Stimulated activated CD8-positive, alpha-beta memory T cell treated with anti-CD3 and anti-CD28 coated beads, Interleukin-12 subunit alpha, Interleukin-12 subunit beta, amount 100 ng/mL, for 1 hour (primary cell): ENCODE data around the gene ANKRD18B.
"Not testable (repeated sequence)": the region's sequence is repeated elsewhere in the genome, so short reads cannot be mapped to it uniquely, and the experiment has no call there.

ENCODE experiments used
- DNase-seq: peaks from one replicate; pipeline ENCODE4 v3.0.0-alpha.2; 2020; ENCODE audit warnings: low read depth

ANKRD18B gene

DNA sequence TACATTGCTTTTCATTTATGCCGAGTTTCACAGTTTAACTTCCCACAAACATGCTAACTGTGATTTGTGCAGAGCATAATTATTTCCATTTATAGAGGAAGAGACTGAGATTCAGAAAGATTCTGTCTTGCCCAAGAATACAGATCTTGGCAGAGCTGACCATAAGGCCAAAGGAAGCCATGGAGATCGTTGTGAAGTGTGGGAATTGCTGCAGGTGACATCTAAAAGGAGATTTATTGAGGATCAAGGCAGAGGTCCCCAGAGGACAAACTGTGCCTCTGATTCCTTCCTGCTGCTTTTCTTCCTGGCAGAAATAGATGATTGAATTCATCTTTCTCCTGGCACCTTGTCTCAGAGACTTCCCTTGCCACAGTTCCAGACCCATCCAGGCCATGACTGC is 88.4 kb downstream of the ANKRD18B start:
- not testable (repeated sequence) for DNase-seq

DNA sequence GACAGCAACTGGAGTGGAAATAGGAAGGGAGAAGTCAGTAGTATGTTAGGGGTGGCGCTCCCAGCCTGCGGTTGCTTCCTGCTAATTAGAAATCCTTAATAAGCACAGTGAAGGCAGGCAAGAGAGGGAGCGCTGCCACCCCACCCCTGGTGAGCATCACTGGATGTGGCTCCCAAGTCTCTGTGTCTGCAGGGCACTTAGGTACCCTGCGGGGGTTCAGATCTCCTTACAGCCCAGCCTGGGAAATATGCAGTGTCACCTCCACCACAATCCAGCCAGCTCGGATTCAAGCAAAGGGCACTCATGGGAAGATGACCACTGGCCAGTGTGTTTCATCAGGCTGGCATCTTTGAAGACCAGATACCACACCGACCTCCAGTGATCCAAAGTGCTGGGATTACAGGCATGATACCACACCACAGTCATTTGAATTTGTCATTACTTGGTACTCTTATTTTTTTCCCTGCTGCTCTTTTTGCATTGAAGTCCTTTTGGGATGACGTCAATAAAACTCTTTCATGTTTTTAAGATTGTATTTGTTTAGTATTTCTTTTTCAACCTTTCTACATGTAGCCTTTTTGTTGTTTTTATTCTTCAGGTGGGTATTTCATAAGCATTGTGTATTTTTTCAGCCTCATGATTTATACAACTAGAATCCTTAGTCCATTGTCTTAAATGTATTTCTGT is 90.1 kb downstream of the ANKRD18B start:
- DNase-seq: no peak

DNA sequence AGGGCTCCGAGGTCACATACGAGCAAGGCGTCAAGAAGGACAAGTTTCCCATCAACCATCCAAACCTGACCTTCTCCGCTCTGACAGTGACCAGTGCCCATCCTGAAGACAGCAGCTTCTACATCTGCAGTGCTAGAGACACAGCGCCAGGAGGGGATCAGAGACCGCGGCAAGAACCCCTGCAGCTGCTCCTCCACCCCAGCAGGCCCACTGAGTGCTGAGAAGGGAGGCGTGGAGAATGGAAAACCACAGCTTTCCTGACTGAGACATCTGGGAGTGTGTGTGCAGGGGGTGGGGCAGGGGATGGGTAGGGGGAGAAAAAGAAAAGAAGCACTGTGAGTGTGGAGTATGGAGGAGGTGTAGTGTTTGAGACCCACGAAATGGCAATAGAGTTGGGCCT is 94.3 kb downstream of the ANKRD18B start:
- DNase-seq: not testable (repeated sequence)

DNA sequence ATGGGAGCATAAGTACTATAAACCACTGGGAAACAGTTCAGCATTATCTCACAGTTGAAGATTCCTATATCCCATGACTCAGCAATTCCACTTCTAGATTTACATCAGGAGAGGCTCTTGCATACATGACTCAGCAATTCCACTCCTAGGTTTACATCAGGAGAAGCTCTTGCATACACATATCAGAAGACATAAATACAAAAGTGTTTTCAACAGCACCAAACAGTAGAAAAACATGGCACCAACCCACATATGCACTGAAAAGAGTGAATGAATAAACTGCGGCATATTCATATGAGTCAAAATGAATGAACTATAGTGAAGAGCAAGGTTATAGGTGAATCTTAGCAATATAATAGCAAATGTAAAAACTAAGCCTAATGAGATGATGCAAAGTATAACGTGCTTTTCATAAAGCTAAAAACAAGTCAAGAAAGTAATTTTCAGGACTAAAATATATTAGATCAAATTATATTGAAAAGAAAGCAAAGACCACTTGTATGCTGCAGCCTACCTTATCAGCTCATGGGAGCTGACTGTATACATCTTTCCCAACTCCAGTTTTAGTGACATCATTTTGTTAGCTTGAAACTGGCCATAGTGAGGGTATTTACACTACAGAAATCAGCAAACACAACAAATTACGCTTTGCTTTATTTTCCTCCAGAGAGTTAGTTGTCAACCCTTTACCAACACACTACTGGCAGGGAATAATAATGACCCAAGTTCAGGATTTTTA is 95.8 kb downstream of the ANKRD18B start:
- DNase-seq: no peak

DNA sequence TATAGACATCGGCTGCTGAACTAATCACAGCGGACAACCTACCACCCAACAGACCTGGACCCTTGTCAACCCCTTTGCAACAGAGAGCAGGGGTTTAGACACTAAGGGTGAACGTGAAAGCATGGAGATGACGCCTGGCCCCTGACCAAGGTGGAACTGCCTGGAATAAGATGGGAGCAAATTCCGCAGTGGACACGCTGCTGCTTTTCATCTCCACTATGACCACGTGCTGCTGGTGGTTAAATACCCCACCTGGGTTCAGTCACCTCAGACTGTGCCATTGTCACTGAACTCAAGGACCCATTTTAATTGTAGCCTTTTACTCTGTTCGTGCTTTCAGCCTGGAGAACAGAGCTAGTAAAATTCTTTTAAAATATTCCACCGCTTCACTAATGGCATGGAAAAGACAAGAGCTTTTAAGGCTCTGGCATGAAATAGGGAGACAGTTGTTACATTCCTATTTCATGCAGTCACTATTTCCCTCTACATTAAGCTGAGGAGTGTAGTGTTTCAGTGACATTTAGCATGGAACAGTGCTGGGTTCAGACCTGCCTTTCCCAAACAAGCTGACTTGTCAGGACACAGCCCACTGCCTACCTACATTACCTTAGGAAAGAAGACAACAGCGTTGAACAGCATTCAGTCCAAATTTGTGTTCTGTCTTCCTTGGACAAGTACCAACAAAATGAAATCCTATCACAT is 96.8 kb downstream of the ANKRD18B start:
- DNase-seq: no peak
